ENCODE results near the gene MGAT3. TPM values are rescaled to one million over a fixed set of nuclear protein-coding genes. Genes with fewer than 3 reads are reported as not detected.

MGAT3 gene
- total and polyA plus RNA-seq, 4 donors: 0.26 to 11.0 (median 1.8) TPM

DNA sequence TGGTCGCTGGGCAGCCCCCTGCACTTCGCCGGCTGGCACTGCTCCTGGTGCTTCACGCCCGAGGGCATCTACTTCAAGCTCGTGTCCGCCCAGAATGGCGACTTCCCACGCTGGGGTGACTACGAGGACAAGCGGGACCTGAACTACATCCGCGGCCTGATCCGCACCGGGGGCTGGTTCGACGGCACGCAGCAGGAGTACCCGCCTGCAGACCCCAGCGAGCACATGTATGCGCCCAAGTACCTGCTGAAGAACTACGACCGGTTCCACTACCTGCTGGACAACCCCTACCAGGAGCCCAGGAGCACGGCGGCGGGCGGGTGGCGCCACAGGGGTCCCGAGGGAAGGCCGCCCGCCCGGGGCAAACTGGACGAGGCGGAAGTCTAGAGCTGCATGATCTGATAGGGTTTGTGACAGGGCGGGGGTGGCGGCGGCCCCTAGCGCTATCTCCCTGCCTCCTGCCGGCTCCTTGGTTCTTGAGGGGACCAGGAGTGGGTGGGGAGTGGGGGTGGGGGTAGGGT is 31.8 kb downstream of the MGAT3 start:
- intact Hi-C loops (cut with DNase I): no loop called here
- DNase-seq (peak in 1 of 2 donors; percentile 40), ATAC-seq (ENCODE audit: low FRiP score) (peak; percentile 6)
- Histone ChIP-seq H3K27ac (ENCODE audit: low read depth in 1 of 2, low read length in 2 of 2) (no peak overlapping the region), H3K4me3 (ENCODE audit: low read length in 2 of 2) (no peak overlapping the region), H3K27me3 (ENCODE audit: control insufficient read depth in 1 of 2, insufficient read depth in 2 of 2, low read length in 1 of 2) (no peaks in the 10 kb centered on the region), H3K36me3 (ENCODE audit: control insufficient read depth in 1 of 2, insufficient read depth in 2 of 2, low read length in 1 of 2) (no peaks in the 10 kb centered on the region), H3K9me3 (ENCODE audit: control insufficient read depth, low read length) (no peaks in the 10 kb centered on the region), H3K4me1 (ENCODE audit: control insufficient read depth in 1 of 2, insufficient read depth in 2 of 2, low read length in 2 of 2) (no peaks in the 10 kb centered on the region)
- WGBS, 2 donors: 95 to 96% methylated on average over 38 to 39 of the region's 39 CpGs

DNA sequence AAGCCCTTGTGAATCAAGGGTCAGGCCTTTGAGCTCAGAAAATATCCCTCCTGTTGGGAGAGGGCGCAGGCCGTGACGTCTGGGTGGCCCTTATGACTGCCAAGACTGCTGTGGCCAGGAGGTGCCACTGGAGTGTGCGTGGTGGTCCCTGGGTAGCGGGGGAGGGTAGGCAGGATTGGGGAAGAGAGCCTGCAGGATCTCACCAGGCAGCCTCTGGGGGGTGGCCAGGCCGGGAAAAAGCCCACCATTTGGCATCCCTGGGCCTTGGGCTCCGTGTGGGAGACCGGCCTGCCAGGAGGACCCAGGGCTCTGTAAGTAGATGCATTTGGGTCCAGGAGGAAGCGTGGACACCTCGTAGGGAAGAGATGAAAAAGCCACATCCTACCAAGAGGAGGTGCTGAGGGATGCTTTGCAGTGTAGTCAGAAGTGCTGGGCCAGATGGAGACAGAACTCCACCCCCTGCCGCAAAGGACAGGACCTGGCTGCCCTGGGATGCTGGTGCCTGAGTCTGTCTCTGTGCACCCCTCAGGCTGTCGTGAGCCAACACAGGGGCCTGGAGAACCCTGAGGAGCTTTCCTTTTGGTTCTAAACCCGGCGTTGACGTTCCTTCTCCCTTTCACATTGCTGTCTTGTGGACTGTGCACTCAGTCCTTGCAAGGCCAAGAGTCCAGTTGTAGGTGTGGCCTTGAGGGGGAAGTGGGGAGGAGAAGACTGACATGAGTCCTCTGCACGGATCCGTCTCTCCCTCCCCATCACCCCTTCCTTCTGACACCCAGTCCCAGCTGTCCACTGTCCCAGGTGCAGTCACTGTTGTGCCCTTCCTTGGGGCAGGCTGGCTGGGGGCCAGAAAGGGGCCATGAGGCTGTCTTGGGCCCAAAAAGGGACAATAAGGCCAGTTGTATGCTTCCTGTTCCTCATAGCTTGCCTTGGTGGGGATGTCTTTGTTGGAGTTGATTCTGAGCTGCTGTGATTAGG is 32.6 kb downstream of the MGAT3 start:
- H3K4me1 ChIP-seq (ENCODE audit: control insufficient read depth in 1 of 2, insufficient read depth in 2 of 2, low read length in 2 of 2): no peaks in the 10 kb centered on the region
- H3K27me3 ChIP-seq (ENCODE audit: control insufficient read depth in 1 of 2, insufficient read depth in 2 of 2, low read length in 1 of 2): no peaks in the 10 kb centered on the region
- ATAC-seq (ENCODE audit: low FRiP score): no peak
- H3K4me3 ChIP-seq (ENCODE audit: low read length in 2 of 2): no peak overlapping the region
- no peaks in the 10 kb centered on the region for H3K9me3 ChIP-seq (ENCODE audit: control insufficient read depth, low read length)
- DNase-seq: no peak
- intact Hi-C loops (cut with DNase I): loop anchor here (5.0 to 10.0 kb wide), 2 partner anchors 52 to 85 kb away; no protein-coding TSS in a partner anchor
- 80 to 85% methylated on average over 17 of the region's 17 CpGs for WGBS, 2 donors
- no peak overlapping the region for H3K27ac ChIP-seq (ENCODE audit: low read depth in 1 of 2, low read length in 2 of 2)
- no peaks in the 10 kb centered on the region for H3K36me3 ChIP-seq (ENCODE audit: control insufficient read depth in 1 of 2, insufficient read depth in 2 of 2, low read length in 1 of 2)

- Histone ChIP-seq H3K36me3 (ENCODE audit: control insufficient read depth in 1 of 2, insufficient read depth in 2 of 2, low read length in 1 of 2) (no peaks in the 10 kb centered on the region), H3K4me3 (ENCODE audit: low read length in 2 of 2) (no peak overlapping the region), H3K27me3 (ENCODE audit: control insufficient read depth in 1 of 2, insufficient read depth in 2 of 2, low read length in 1 of 2) (no peaks in the 10 kb centered on the region), H3K4me1 (ENCODE audit: control insufficient read depth in 1 of 2, insufficient read depth in 2 of 2, low read length in 2 of 2) (no peaks in the 10 kb centered on the region), H3K27ac (ENCODE audit: low read depth in 1 of 2, low read length in 2 of 2) (no peak overlapping the region), H3K9me3 (ENCODE audit: control insufficient read depth, low read length) (no peaks in the 10 kb centered on the region)
- WGBS, 2 donors: 48 to 53% methylated on average over 13 of the region's 13 CpGs
- intact Hi-C loops (cut with DNase I): loop anchor here (5.0 to 10.0 kb wide), 2 partner anchors 53 to 85 kb away; no protein-coding TSS in a partner anchor
- ATAC-seq (ENCODE audit: low FRiP score): peak; percentile 83
- peak; percentile 90 to 91 for DNase-seq
Measured at GRCh38 chr22:39490135-39490798, 33.5 kb downstream of the MGAT3 start.

DNA sequence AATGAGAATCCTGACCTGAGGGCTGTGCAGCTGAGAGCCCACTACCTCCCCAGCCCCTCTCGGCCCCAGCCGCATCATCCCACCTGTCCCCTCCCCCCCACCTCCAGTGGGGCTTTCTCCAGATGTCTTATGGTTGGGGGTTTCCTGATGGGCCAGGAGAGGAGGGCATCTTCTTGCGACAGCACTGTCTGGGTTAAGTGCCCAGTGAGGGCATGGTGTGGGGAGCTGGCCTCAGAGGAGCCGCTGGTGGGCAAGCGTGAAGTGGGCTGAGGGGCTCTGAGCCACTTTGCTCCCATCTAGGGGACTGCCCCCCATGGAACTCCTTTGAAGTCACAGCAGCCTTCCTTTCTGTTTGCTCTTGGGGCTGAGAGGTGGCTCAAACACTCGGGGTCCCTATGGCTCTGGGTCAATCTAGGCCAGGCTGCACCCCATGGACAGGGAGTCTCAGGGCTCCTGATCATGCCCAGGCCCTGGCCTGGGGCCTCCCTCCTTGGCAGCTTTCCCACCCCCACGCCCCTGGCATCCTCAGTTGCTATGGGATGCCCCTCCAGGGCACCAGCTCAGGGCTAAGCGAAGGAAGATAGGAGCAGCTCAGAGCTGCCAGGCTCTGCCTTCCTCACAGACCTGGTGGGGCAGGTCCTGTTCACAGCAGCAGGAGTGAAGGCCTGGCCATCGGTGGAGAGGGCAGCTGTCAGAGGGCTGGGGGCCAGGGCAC is 34.3 kb downstream of the MGAT3 start:
- ATAC-seq (ENCODE audit: low FRiP score): no peak
- Histone ChIP-seq H3K27ac (ENCODE audit: low read depth in 1 of 2, low read length in 2 of 2) (no peak overlapping the region), H3K4me3 (ENCODE audit: low read length in 2 of 2) (no peak overlapping the region), H3K4me1 (ENCODE audit: control insufficient read depth in 1 of 2, insufficient read depth in 2 of 2, low read length in 2 of 2) (no peaks in the 10 kb centered on the region), H3K9me3 (ENCODE audit: control insufficient read depth, low read length) (no peaks in the 10 kb centered on the region), H3K36me3 (ENCODE audit: control insufficient read depth in 1 of 2, insufficient read depth in 2 of 2, low read length in 1 of 2) (no peaks in the 10 kb centered on the region), H3K27me3 (ENCODE audit: control insufficient read depth in 1 of 2, insufficient read depth in 2 of 2, low read length in 1 of 2) (no peaks in the 10 kb centered on the region)
- DNase-seq: no peak
- intact Hi-C loops (cut with DNase I): loop anchor here (5.0 to 10.0 kb wide), 2 partner anchors 54 to 86 kb away; no protein-coding TSS in a partner anchor
- 82 to 85% methylated on average over 9 of the region's 9 CpGs for WGBS, 2 donors

GRCh38 chr22:39491696-39492095 is 34.9 kb downstream of the MGAT3 start:
- DNase-seq (no peak), ATAC-seq (ENCODE audit: low FRiP score) (no peak)
- H3K4me3 ChIP-seq (ENCODE audit: low read length in 2 of 2): no peak overlapping the region
- no peaks in the 10 kb centered on the region for H3K4me1 ChIP-seq (ENCODE audit: control insufficient read depth in 1 of 2, insufficient read depth in 2 of 2, low read length in 2 of 2)
- H3K27me3 ChIP-seq (ENCODE audit: control insufficient read depth in 1 of 2, insufficient read depth in 2 of 2, low read length in 1 of 2): no peaks in the 10 kb centered on the region
- 84 to 87% methylated on average over 6 of the region's 6 CpGs for WGBS, 2 donors
- H3K36me3 ChIP-seq (ENCODE audit: control insufficient read depth in 1 of 2, insufficient read depth in 2 of 2, low read length in 1 of 2): no peaks in the 10 kb centered on the region
- H3K9me3 ChIP-seq (ENCODE audit: control insufficient read depth, low read length): no peaks in the 10 kb centered on the region
- no peak overlapping the region for H3K27ac ChIP-seq (ENCODE audit: low read depth in 1 of 2, low read length in 2 of 2)
- intact Hi-C loops (cut with DNase I): loop anchor here (5.0 to 10.0 kb wide), 2 partner anchors 54 to 87 kb away; no protein-coding TSS in a partner anchor

DNA sequence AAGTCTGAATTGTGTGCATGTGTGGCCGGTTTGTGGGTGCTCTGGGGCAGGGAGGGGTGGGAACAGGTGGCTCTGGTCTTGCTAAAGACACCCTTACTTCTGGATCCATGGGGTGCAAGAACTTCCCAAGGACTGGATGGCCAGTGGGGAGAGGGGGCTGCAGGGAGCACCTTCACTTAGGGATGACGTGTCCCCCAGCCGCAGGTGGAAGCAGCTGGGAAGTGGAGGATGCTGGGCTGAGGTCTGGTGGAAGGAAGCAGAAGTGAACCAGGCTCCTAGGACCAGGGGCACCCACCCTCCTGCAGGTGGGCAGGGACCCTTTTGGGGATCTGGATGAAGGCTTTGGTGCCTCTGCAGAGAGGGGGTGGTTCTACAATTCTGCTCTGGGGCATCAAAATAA is 35.4 kb downstream of the MGAT3 start:
- ATAC-seq (ENCODE audit: low FRiP score) (no peak), DNase-seq (peak in 1 of 2 donors; percentile 42)
- H3K27me3 ChIP-seq (ENCODE audit: control insufficient read depth in 1 of 2, insufficient read depth in 2 of 2, low read length in 1 of 2): no peaks in the 10 kb centered on the region
- no peaks in the 10 kb centered on the region for H3K4me1 ChIP-seq (ENCODE audit: control insufficient read depth in 1 of 2, insufficient read depth in 2 of 2, low read length in 2 of 2)
- H3K27ac ChIP-seq (ENCODE audit: low read depth in 1 of 2, low read length in 2 of 2): no peak overlapping the region
- H3K4me3 ChIP-seq (ENCODE audit: low read length in 2 of 2): no peak overlapping the region
- no peaks in the 10 kb centered on the region for H3K9me3 ChIP-seq (ENCODE audit: control insufficient read depth, low read length)
- WGBS, 2 donors: 84 to 87% methylated on average over 3 of the region's 3 CpGs
- intact Hi-C loops (cut with DNase I): loop anchor here (5.0 to 10.0 kb wide), 2 partner anchors 55 to 87 kb away; no protein-coding TSS in a partner anchor
- H3K36me3 ChIP-seq (ENCODE audit: control insufficient read depth in 1 of 2, insufficient read depth in 2 of 2, low read length in 1 of 2): no peaks in the 10 kb centered on the region

DNA sequence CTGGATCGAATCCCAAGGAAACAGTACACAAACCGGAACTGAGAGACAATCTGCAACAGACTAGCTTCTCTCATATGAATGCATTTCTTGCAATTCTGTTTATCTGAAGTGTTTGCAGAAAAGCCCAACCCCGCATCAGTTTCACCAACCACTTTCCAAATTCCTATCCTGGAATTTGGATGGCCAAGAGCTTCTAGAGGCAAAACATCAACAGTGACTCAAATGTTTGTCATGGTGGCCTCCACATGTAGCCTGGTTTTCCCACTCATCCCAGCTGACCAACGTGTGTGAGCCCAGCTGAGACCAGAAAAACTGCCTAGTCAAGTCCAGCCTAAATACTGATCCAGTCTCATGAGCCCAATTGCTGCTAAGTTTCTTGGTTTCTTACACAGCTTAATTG is 36.9 kb downstream of the MGAT3 start:
- ATAC-seq (ENCODE audit: low FRiP score) (no peak), DNase-seq (no peak)
- 33 to 35% methylated on average over 4 of the region's 4 CpGs for WGBS, 2 donors
- no peak overlapping the region for H3K4me3 ChIP-seq (ENCODE audit: low read length in 2 of 2)
- H3K27me3 ChIP-seq (ENCODE audit: control insufficient read depth in 1 of 2, insufficient read depth in 2 of 2, low read length in 1 of 2): no peaks in the 10 kb centered on the region
- no peaks in the 10 kb centered on the region for H3K9me3 ChIP-seq (ENCODE audit: control insufficient read depth, low read length)
- no peak overlapping the region for H3K27ac ChIP-seq (ENCODE audit: low read depth in 1 of 2, low read length in 2 of 2)
- H3K36me3 ChIP-seq (ENCODE audit: control insufficient read depth in 1 of 2, insufficient read depth in 2 of 2, low read length in 1 of 2): no peaks in the 10 kb centered on the region
- intact Hi-C loops (cut with DNase I): loop anchor here (1.0 to 10.0 kb wide), 3 partner anchors 36 to 89 kb away; no protein-coding TSS in a partner anchor
- H3K4me1 ChIP-seq (ENCODE audit: control insufficient read depth in 1 of 2, insufficient read depth in 2 of 2, low read length in 2 of 2): no peaks in the 10 kb centered on the region
